ENCODE data around the gene ANAPC2.
A peak's percentile ranks its signal among the peaks of the same experiment; 100 is the strongest.

The ANAPC2 gene

GRCh38 chr9:137128158-137128861 lies 60.0 kb downstream of the ANAPC2 start:
- Mint-ChIP-seq H3K4me1 (peaks cover 21 to 37% of the 10 kb centered on the region in 2 donors), H3K9me3 (no peaks in the 10 kb centered on the region), H3K36me3 (peaks cover 2 to 16% of the 10 kb centered on the region in 2 donors), H3K27ac (peak overlapping the region; percentile 82), H3K4me3 (peak overlapping the region; percentile 81 to 97), H3K27me3 (no peaks in the 10 kb centered on the region)
- no peak for DNase-seq
- ATAC-seq (replicated peaks), result peak in 1 of 2 donors; percentile 9

- DNase-seq (no peak), ATAC-seq (replicated peaks) (no peak)
- Mint-ChIP-seq H3K27ac (peak overlapping the region; percentile 97), H3K27me3 (no peaks in the 10 kb centered on the region), H3K36me3 (peaks cover 2 to 16% of the 10 kb centered on the region in 2 donors), H3K4me3 (peak overlapping the region; percentile 83 to 97), H3K4me1 (peaks cover 24 to 45% of the 10 kb centered on the region in 2 donors), H3K9me3 (no peaks in the 10 kb centered on the region)
Measured at GRCh38 chr9:137127301-137128157, 60.8 kb downstream of the ANAPC2 start.

GRCh38 chr9:137126786-137127185 lies 61.6 kb downstream of the ANAPC2 start:
- no peaks in the 10 kb centered on the region for H3K9me3 Mint-ChIP-seq
- no peaks in the 10 kb centered on the region for H3K27me3 Mint-ChIP-seq
- ATAC-seq (replicated peaks) (no peak), DNase-seq (no peak)
- H3K4me3 Mint-ChIP-seq, result peak overlapping the region; percentile 83 to 97
- H3K36me3 Mint-ChIP-seq, result peaks cover 2 to 16% of the 10 kb centered on the region in 2 donors
- H3K4me1 Mint-ChIP-seq, result peaks cover 31 to 53% of the 10 kb centered on the region in 2 donors
- H3K27ac Mint-ChIP-seq, result peak overlapping the region; percentile 97
